Loucy (cell line): ENCODE results near the gene C3orf85.

Source experiments
- H2AFZ ChIP-seq: fragments of 200-600 bp; sonication (generic); 2 replicates; pipeline ENCODE4 v1.6.0; 2016; ENCODE audit warnings: antibody characterized with exemption, mild to moderate bottlenecking, low read length, moderate library complexity
- H3F3A ChIP-seq: fragments of 200-600 bp; 2 replicates; pipeline ENCODE4 v1.6.0; 2016; ENCODE audit warnings: antibody characterized with exemption, low read depth, mild to moderate bottlenecking
- H3K27me3 ChIP-seq: fragments of 200-600 bp; sonication (generic); 2 replicates; pipeline ENCODE4 v1.6.1; 2014; ENCODE audit warnings: low read length, mild to moderate bottlenecking; ENCODE audit not compliant: insufficient read depth, poor library complexity, severe bottlenecking
- H3K36me3 ChIP-seq: fragments of 200-600 bp; sonication (generic); 2 replicates; pipeline ENCODE4 v1.6.1; 2016; ENCODE audit warnings: low read length; ENCODE audit not compliant: insufficient read depth
- H3K4me1 ChIP-seq: fragments of 200-600 bp; sonication (generic); 2 replicates; pipeline ENCODE4 v1.5.1; 2014; ENCODE audit warnings: low read length, mild to moderate bottlenecking; ENCODE audit not compliant: insufficient read depth, poor library complexity, severe bottlenecking
- H3K4me2 ChIP-seq: fragments of 200-600 bp; sonication (generic); 2 replicates; pipeline ENCODE4 v1.6.0; 2014; ENCODE audit warnings: antibody characterized with exemption, low read length, low read depth, mild to moderate bottlenecking; ENCODE audit not compliant: poor library complexity, severe bottlenecking
- H3K4me3 ChIP-seq: fragments of 200-600 bp; sonication (generic); 2 replicates; pipeline ENCODE4 v1.5.1; 2014; ENCODE audit warnings: low read length, mild to moderate bottlenecking, mixed read lengths; ENCODE audit not compliant: poor library complexity, severe bottlenecking
- H3K79me2 ChIP-seq: fragments of 200-600 bp; sonication (generic); 2 replicates; pipeline ENCODE4 v1.6.1; 2014; ENCODE audit warnings: low read length; ENCODE audit not compliant: insufficient read depth
- H3K9ac ChIP-seq: fragments of 200-600 bp; sonication (generic); 2 replicates; pipeline ENCODE4 v1.6.0; 2014; ENCODE audit warnings: mild to moderate bottlenecking, low read depth, low read length, moderate library complexity; ENCODE audit not compliant: poor library complexity, severe bottlenecking
- H3K9me2 ChIP-seq: fragments of 200-600 bp; sonication (generic); replicated peaks from 2 replicates; pipeline ENCODE4 v1.6.1; 2016; ENCODE audit warnings: low read depth, low read length, mixed read lengths
- H3K9me3 ChIP-seq: fragments of 200-600 bp; sonication (generic); 2 replicates; pipeline ENCODE4 v1.6.1; 2014; ENCODE audit warnings: mild to moderate bottlenecking, antibody characterized with exemption, low read length, low read depth; ENCODE audit not compliant: insufficient read depth
- H4K20me1 ChIP-seq: fragments of 200-600 bp; sonication (generic); 2 replicates; pipeline ENCODE4 v1.6.0; 2014; ENCODE audit warnings: antibody characterized with exemption, low read length, mild to moderate bottlenecking; ENCODE audit not compliant: insufficient read depth, poor library complexity, severe bottlenecking
- CTCF ChIP-seq: fragments of 200-600 bp; sonication (generic); conservative IDR thresholded peaks from 2 replicates; pipeline ENCODE4 v1.5.1; 2014; ENCODE audit warnings: mild to moderate bottlenecking, antibody characterized with exemption, low read length
- EZH2phosphoT487 ChIP-seq: fragments of 200-600 bp; IDR thresholded peaks from 2 replicates; pipeline ENCODE4 v1.6.1; 2018; ENCODE audit warnings: antibody characterized with exemption, mild to moderate bottlenecking, moderate library complexity, borderline replicate concordance

C3orf85 gene

GRCh38 chr3:109149078-109149477, 12.6 kb downstream of the C3orf85 start:
- Histone ChIP-seq H2AFZ (no peak overlapping the region), H3K9me2 (no peaks in the 10 kb centered on the region), H3K4me2 (no peak overlapping the region), H4K20me1 (no peaks in the 10 kb centered on the region), H3K9me3 (no peaks in the 10 kb centered on the region), H3K4me1 (no peaks in the 10 kb centered on the region), H3K9ac (no peak overlapping the region), H3K27me3 (no peaks in the 10 kb centered on the region), H3F3A (no peaks in the 10 kb centered on the region), H3K4me3 (no peak overlapping the region), H3K79me2 (no peaks in the 10 kb centered on the region), H3K36me3 (no peaks in the 10 kb centered on the region)
- TF ChIP-seq CTCF (no peak), EZH2phosphoT487 (no peak)

GRCh38 chr3:109152320-109152719, 15.8 kb downstream of the C3orf85 start:
- no peak overlapping the region for H3K4me2 ChIP-seq
- H3K9me3 ChIP-seq = no peaks in the 10 kb centered on the region
- no peak overlapping the region for H3K9ac ChIP-seq
- H4K20me1 ChIP-seq = no peaks in the 10 kb centered on the region
- H3K4me3 ChIP-seq = no peak overlapping the region
- H3K9me2 ChIP-seq = no peaks in the 10 kb centered on the region
- TF ChIP-seq EZH2phosphoT487 = no peak
- no peak for TF ChIP-seq CTCF
- no peaks in the 10 kb centered on the region for H3K4me1 ChIP-seq
- H3K36me3 ChIP-seq = no peaks in the 10 kb centered on the region
- H2AFZ ChIP-seq = no peak overlapping the region
- H3K79me2 ChIP-seq = no peaks in the 10 kb centered on the region
- no peaks in the 10 kb centered on the region for H3K27me3 ChIP-seq
- no peaks in the 10 kb centered on the region for H3F3A ChIP-seq

- Histone ChIP-seq H3K9me2 (no peaks in the 10 kb centered on the region), H3K27me3 (no peaks in the 10 kb centered on the region), H3K4me2 (no peak overlapping the region), H3K4me3 (no peak overlapping the region), H3K9me3 (no peaks in the 10 kb centered on the region), H4K20me1 (no peaks in the 10 kb centered on the region), H3K36me3 (no peaks in the 10 kb centered on the region), H3K9ac (no peak overlapping the region), H3K79me2 (no peaks in the 10 kb centered on the region), H2AFZ (no peak overlapping the region), H3F3A (no peaks in the 10 kb centered on the region), H3K4me1 (no peaks in the 10 kb centered on the region)
- TF ChIP-seq CTCF (no peak), EZH2phosphoT487 (no peak)
Measured at GRCh38 chr3:109154979-109155378, 18.5 kb downstream of the C3orf85 start.
